ENCODE measurements around the gene TEX35.
A peak's percentile ranks its signal among the peaks of the same experiment; 100 is the strongest.

TEX35 gene

DNA sequence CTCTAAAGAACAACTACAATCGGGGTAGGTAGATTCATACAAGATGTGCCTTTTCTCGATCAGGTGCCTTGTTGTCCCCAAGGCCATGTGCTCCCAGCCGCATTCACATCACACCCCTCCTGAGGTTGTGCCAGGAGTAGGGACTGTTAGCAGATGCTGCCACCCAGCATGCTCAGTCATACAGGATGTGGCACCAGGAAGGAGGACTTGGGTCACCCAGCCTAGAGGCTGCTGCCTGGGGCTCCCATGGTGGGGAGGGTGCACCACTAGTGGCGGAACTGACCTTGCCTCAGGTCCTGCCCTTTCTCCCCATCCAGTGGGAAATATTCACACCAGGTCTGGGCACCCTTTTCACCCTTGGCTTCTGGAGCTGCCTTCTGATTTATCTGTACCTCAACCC lies 8.3 kb downstream of the TEX35 start:
- DNase-seq, result no peak

DNA sequence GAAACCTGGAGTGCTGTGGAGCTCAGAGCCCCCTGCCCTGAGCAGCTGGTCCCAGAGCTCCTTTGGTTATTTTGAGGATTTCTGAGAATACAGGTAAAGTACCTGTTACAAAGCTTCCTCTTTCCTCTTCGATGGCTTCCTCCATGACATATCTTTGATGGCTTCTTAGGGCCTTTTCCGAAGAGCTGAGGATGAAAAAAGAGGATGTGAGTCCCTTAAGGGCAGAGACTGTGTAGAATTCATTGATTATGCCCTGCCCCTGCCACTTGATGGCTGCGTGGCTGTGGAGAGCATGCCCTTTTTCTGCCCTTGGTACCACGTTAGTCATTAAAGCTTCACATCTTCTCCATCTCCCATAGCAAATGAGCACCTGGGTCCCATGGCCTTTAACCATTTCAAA lies 14.2 kb downstream of the TEX35 start:
- no peak for DNase-seq

DNA sequence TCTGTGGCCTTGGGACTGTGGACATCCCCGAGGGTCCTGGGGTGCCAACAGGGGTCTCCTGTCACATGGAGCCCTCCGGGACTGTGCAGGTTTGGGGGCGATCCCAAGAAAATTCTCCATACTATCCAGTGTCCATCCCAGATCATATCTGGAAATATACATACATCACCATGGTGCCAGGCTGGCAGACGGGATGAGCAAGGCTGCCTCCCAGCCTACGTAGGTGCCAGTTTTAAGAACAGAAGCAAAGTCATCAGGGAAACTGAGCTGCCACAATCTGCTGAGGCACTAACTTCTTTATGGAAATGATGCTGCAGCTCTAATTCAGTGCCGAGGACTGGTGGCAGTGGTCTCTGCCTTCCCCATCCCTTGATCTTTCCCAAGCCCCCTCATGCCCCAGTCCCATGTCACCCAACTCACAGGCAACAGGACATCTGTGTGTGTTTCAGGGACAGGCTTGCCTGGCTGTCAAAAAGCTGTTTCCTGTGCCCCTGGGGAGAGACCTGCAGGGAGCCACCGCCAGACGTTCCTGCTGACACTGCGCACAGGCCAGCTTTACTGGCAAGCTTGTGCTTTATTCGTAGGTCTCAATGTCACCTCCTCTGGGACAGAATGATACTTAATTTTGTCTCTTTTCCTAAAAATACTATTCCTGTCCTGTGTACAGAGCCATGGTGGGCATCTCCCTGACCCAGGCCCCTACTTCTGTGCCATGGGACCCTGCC lies 15.5 kb downstream of the TEX35 start:
- no peak for DNase-seq

DNA sequence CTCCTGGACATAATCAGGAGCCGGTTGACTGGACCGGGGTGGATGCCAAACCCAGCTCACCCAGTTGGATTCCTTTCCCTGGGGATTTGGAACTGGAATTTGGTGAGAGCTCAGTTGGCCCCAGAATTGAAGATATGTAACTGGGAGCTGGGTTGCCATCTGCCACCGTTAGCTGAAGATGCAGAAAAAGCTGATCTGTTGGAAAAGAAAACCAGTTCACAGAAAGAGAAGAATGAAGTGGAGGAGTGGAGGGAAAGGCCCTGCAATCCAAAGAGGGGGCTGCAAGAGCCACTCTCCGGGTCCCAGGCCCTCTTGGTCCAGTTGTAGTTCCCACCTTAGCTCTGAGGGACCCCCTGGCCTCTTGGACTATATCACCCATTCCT lies 16.0 kb downstream of the TEX35 start:
- DNase-seq, result no peak

DNA sequence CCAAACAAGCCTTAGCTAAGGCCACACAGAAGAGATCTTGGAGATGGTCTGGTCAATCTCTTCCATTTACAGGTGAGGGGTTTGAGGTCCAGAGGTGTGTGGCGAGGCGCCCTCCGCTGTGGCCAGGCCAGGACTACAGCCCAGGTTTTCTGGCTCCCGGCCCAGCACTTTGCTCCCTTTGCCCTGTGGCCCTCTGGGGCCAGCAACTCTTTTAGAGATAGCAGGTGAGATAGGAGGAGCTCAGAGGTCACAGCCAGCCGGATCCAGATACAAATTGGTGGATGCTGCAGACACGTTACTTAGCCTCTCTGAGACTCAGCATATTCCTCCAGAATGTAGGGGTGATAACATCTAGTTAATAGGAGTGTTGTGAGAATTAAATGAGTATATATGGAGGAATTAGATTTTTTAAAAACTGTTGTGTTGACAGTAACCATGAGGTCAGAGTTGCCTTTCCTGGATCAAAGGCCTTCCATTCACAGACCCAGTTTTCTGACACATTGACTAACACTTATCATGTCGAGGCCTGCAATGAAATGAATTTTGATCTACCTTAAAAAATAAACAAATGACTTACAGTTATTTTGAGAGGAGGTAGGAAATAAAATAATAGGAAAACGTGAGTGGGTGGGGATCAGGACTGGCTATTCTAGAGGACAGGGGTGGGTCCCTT lies 16.6 kb downstream of the TEX35 start:
- no peak for DNase-seq

DNA sequence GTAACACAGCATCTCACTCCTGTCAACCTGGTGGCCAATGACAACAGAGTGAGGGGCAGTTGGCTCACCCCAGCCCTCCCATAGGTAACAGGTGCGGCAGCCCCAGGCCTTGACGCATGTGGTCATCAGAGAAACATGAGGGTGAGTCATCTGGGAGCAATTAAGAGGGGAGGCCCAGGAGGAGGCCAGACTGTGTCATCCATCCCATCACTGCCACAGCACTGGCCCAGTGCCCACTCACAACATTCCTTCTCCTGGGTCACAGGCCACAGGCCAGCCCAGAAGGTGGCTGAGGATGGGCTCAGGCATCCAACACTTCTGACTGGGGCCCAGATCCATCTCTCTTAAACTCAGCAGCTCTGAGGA lies 17.1 kb downstream of the TEX35 start:
- no peak for DNase-seq

DNA sequence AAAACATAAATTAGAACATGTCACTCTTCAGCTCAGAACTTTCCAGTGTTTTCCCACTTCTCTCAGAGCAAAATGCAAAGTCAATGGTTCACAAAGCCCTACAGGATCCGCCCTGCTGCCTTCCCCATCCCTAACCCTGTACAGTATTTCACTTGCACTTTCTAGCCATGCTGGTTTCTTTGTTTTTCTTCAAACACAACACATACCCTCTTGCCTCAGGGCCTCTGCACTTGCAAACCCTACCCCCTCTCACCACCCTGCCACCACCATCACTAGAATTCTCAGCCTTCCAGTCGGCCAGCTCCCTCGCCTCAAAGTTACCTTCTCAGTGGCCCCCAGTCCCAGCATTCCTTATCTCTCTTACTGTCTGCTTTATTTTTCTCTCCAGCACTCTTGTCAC lies 17.6 kb downstream of the TEX35 start:
- no peak for DNase-seq

DNA sequence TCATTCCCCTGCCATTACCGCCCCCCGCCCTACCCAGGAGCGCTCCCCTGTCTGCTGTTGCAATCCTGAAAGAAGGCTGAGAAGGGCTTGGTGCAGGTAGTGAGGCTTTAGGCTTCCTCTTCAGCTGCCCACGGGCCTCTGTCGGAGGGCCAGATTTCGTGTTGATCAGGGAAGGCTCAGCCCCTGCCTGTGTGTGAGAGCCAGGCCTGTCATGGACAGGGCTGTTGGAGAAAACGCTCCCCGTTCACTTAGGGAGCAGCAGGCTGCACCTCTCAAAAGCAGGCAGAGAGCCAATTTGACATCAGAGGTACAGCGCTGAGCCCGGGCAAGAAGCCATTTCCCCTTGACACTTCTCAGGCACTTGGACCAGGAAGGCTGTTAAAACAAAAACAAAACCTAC lies 19.0 kb downstream of the TEX35 start:
- no peak for DNase-seq

DNA sequence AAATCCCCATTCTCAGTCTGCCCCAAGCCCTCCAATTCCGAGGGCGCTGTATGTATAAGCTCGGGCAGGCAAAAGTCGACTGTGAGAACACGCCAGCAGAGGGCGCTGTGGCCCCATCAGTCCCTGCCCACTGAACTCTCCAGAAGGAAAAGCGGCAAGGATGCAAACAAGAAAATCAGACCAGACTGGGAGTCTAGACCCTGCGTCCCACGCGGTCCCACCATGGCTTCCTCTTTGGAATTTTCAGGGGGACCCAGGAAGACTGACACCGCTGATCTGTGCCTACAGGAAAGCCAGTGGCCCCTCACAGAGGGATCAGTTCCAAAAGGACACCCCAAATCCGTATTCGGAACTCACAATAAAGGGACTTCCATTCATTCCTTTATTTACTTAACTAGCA lies 19.5 kb downstream of the TEX35 start:
- peak; percentile 35 for DNase-seq

DNA sequence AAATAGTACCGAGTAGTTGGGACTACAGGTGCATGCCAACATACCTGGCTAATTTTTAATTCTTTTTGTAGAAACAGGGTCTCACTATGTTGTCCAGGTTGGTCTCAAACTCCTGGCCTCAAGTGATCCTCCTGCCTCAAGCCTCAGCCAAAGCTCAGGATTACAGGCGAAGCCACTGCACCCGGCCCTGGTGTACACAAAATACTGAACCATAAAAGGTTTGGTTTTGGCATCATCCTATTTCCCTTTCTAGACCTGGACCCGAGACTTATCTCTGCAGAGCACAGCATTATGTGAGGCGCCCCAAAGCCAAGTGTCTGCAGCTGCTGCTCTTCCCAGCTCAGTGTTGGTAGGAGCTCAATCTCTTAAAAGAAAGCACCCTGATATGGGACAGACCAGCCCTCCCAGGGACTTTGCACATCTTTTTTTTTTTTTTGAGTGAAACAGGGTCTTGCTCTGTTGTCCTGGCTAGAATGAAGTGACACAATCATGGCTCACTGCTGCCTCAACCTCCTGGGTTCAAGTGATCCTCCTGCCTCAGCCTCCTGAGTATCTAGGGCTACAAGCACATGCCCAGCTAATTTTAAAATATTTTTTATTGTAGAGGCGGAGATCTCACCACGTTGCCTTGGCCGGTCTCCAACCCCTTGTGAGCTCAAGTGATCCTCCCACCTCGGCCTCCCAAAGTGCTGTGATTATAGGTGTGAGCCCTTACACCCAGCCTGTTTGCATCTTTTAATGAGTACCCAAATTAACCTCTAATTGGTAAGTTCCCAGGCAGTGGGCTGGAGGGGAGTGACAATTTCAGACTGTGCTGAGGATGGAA lies 20.4 kb downstream of the TEX35 start:
- DNase-seq, result no peak

DNA sequence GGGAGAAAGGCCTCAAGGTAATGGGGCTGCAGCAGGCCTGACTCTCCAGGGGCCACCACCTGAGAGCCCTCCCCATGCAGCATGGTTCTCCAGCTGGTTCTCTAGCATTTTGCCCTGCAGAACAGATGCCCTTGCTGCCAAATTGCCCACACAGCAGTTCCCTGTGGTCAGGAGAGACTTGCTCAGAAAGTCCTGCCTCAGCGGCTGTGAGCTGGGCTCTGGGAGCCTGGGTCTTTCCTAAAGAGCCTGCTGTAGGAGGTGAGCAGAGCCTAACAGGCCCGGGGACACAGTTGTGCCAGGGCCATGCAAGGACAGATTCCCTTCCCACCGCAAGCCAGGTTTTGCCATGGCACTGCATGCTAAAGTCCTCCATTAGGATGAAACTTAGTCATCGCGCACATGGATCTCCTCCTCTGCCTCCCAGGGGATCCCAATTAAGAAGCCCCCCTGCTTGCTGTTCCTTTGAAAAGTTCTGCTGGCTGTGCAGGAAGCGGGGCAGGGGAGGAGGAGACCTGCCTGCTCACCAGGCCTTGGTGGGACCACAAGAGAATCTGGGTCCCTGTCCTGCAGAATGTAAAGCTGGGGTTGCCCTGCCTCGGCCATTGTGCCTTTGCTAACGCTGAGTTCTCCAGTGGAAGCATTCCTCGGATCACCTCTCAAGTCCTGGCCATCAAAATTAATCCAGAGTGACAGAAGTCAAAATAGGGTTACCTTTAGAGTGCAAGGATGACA lies 21.4 kb downstream of the TEX35 start:
- DNase-seq, result no peak

DNA sequence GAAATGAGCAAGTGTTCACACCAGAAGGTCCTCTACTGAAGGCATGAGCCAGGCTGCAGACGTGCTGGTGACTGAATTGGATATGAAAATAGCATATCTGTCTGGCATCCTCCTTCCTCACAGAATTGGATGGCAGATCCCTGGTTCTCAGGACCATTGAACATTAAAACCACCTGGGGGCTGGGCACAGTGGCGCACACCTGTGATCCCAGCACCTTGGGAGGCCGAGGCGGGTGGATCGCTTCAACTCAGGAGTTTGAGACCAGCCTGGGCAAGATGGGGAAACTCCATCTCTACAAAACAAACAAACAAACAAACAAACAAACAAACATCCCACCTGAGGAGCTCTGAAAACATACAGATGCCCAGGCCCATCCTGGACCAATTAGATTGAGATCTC lies 23.4 kb downstream of the TEX35 start:
- DNase-seq, result no peak

DNA sequence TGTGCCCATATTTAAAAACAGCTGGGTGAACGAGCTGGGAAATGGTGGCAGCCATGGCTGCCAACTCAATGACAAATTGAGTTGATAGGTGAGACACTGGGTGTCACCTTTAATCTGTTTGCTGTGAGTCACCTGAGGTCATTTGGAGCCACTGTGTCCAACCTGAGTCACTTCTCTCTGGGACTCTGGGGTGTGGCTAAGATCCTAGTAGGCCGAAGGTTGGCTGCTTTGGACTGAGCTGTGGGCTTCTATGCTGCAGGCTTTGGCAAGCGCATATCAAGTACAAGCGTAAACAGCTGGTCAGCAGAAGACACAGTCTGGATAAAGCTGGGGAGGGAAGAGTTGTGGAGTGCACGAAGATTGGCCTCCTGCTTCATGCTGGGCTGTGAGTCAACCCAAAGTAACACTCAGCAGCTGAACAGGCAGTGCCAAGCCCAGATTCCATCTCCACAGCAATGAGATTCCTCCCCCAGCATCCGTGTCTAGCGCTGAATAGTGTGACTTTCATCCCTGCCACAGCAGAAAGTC lies 24.0 kb downstream of the TEX35 start:
- no peak for DNase-seq

DNA sequence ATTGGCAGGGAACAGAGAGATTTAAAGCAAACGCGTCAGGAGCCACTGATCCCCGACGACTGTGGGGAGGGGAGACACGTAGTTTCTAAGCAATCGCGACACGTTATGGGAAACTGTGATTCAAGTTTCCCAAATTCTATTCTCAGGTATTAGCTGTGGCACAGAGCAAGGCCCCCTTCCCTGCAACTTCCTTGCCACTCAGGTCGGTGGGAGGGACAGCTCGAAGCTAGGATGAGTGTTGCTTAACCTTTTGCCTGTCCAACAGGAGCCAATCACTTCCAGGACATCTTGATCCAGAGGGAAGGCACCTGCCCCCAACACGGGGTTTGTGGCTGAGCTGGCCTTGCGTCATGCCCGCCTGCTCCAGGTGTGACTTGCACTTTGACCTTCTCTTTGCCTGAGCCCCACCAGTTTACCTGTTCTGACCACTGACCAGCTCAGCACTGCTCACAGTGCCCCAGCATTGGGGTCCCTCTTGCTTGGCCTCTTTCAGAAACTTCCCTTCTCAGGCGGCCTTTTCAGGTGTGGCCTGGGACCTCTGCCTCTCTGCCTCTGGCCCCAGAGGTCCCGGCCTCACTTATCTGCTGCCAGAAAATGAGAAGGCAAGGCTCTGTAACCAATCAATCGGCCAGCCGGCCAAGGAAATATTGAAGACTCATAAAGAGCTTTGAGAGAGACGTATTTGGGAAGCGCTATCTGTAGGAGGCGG lies 24.6 kb downstream of the TEX35 start:
- DNase-seq, result no peak

DNA sequence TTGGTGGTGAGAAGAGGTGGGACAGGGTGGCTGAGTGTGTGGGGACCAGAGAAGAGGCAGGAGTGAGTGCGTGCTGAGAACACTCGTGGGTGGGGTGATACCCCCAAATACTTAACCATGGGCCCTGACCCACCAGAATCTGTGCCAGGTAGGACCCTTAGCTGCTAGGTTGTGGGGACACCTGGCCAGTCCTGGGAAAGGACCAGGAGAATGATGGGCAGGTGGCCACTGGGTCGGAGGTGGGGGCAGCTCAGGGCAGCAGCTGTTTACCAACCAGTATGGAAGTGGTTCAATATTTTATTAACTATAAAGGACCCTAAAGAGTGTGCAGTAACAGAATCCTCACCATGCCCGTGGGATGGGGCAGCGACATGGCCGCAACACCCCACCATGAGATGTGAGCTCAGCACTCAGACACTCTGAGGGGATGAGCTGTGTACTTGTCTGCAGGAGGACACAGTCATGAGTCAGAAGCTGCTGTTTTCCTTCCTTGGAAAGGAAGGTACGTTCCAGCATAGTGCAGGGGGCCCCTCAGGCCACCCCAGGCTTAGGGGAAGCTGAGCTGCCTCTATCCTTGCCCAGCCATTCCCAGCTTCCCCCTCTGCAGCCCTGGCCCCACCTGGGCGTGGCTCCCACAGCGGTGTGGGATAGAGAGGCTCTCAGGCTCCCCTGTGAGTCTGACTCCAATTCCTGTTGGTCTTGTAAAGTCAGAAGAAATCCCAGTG lies 25.4 kb downstream of the TEX35 start:
- DNase-seq, result no peak

DNA sequence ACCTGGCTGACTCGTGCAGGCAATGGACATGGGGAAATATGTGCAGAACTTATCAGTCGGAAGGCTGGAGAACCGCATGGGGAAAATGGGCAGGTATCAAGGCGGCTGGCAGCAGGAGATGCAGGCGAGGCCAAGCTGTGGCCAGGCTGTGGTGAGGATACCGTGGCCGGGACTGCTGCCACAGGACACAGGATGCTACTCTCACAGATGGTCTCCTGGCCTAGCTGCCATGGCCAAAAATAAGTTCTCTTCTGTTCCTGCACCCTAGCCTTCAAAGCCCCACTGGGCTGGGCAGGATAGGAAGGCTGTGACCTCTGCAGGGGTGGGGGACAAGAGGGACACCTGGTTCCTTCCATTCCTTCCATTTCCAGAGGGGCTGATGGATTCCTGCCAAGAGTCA lies 26.4 kb downstream of the TEX35 start:
- no peak for DNase-seq

DNA sequence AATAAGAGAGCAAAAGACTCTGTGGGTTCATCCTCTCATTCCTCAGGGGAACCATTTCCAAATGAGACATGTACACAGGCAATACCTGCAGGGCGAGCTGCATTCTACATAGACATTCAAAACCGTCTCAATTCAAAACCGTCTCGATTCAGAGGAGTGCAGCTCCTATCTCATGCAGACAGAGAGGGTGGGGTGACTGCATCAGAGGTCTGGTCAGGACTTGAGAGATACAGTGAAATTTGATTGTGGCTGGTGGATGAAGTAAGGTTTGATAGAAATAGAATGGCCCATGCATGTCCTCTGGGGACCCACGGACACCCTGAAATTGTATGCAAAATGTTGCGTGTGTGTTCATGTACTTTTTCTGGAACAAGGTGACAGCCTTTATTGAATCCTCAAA lies 27.3 kb downstream of the TEX35 start:
- no peak for DNase-seq

DNA sequence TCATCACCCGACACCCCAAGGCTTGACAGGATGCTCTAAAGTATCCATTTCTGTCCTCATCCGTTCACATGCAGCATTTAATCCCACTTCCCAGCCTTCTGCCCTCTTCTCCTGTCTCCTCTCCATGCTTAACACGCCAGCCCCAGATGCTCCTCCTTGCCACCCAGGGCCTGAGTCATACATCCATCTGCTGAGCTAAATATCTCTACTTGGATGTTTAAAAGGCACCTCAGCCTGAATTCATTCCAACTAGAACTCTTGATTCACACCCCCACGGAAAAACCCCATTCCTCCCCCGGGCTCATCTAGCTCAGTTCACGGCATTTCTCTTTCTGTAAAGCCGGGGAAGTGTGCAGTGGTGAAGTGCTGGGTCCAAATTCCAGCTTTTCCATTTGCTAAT lies 27.7 kb downstream of the TEX35 start:
- DNase-seq, result no peak

DNA sequence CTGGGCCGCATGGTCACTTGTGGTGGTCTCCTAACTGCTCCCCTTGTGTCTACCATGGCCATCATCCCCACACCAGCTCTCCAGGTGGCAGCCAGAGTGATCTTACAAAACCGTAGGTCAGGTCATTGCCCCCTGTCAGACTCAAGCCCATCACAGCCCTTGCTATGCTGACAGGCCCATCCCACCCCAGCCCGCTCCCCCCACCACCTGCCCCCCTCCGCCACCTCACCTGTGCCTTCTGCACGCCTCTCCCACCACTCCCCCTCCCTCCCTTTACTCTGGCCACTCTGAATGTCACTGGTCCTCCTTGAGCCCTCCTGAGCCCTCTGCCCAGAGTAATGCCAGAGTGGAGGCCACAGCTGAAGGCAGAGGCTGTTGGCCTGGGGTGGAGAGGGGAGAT lies 28.5 kb downstream of the TEX35 start:
- no peak for DNase-seq

DNA sequence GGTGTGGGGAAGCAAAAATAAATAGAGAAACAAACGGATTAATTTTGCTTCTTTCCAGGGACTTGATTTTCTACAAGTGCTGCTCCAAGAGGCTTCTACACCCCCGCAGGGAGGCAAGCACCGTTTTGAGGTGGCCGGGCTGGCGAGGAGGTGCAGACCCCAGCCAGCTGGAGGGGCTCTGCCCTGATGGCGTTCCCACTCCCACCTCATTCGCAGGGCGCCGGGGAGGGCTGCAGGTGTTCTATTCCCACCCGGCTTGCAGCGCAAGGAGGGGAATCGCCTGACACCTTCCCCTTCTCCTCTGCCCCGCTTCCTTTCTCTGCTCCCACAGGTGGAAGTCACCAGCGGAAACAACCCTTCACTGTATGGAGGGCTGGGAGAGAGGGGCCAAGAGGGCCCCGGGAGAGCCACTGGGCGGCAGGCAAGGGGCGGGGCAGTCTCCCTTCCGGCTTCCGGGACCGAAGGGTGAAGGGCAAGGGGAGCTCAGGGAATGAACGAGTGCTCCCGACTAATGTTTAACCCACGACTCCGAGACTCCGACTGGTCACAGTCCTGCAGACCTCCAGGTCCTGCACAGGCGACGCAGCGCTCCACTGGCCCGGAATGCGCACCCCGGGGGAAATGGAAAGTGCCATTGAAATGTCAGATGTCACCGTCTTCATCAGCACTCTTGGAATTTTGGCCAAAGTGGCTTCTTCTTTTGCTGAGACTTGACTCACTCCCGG lies 29.1 kb downstream of the TEX35 start:
- DNase-seq, result peak; percentile 36
